Heart right ventricle (tissue), 16 donors: Measurements from ENCODE around the gene HTT-AS. TPM values are rescaled to one million over a fixed set of nuclear protein-coding genes. Genes with fewer than 3 reads are reported as not detected.

Source experiments
- ATAC-seq, 8 donors: fragments of 200-7000 bp; cut with Tn5 transposase; one replicate each; pipeline ENCODE4 v1.9.1; 2020; ENCODE audit warnings: mild to moderate bottlenecking in 8 of 8, moderate library complexity in 8 of 8, moderate number of reproducible peaks in 1 of 8
- DNase-seq, 2 donors: peaks; one replicate each; pipeline ENCODE4 v3.0.0-alpha.2; 2020
- H3K27ac ChIP-seq, 10 donors: fragments of 200-600 bp; sonication (generic) in 2 of 10; one replicate each; pipeline versions ENCODE4 v1.5.0 to v1.8.0; 2020 to 2022; ENCODE audit warnings: mild to moderate bottlenecking in 3 of 10
- H3K27me3 ChIP-seq, 7 donors: fragments of 200-600 bp; one replicate each; pipeline ENCODE4 v1.8.0; 2021 to 2022; ENCODE audit warnings: mild to moderate bottlenecking in 2 of 7
- H3K36me3 ChIP-seq, 9 donors: fragments of 200-600 bp; sonication (generic) in 1 of 9; one replicate each; pipeline versions ENCODE4 v1.5.0 to v1.8.0; 2020 to 2022; ENCODE audit warnings: mild to moderate bottlenecking in 2 of 9
- H3K4me1 ChIP-seq, 9 donors: fragments of 200-600 bp; sonication (generic) in 1 of 9; one replicate each; pipeline versions ENCODE4 v1.5.0 to v1.8.0; 2020 to 2022; ENCODE audit warnings: mild to moderate bottlenecking in 4 of 9
- H3K4me3 ChIP-seq, 10 donors: fragments of 200-600 bp; sonication (generic) in 2 of 10; one replicate each; pipeline versions ENCODE4 v1.5.0 to v1.8.0; 2020 to 2022; ENCODE audit warnings: mild to moderate bottlenecking in 7 of 10, moderate library complexity in 2 of 10
- H3K9me3 ChIP-seq, 11 donors: fragments of 200-600 bp in 10 of 11; sonication (generic) in 2 of 11; one replicate each; pipeline versions ENCODE4 v1.5.0 to v1.8.0; 2013 to 2022; ENCODE audit warnings: mild to moderate bottlenecking in 2 of 11, control low read depth in 1 of 11, moderate library complexity in 1 of 11
- CTCF ChIP-seq, 9 donors: fragments of 200-600 bp; sonication (generic) in 2 of 9; IDR thresholded peaks; one replicate each; pipeline versions ENCODE4 v1.5.0 to v1.8.0; 2021 to 2022; ENCODE audit warnings: antibody characterized with exemption in 9 of 9, mild to moderate bottlenecking in 5 of 9, moderate library complexity in 1 of 9
- WGBS, 2 donors: extraction: QIAGEN DNeasy Blood & Tissue Kit; methylation state at CpG; one replicate each; pipeline ENCODE4 v1.1.7; 2013; ENCODE audit warnings: inconsistent platforms in 1 of 2; 5-methylcytosine and 5-hydroxymethylcytosine counted together
- intact Hi-C, 10 donors: fragments of 100-400 bp; cut with DNase I; formaldehyde crosslinking; loops; one replicate each; pipeline versions ENCODE4 v1.11.1 to v1.14.2; 2022
- polyA plus RNA-seq, 2 donors: library from polyadenylated mRNA; stranded (reverse); fragments of 200-250 nt; gene quantifications; one replicate each; pipeline ENCODE4 v1.2.3, GENCODE V29; 2013
- total RNA-seq, 10 donors: library from RNA; stranded (reverse); fragmentation: NEBNext Ultra II Directional in 3 of 10; extraction: Animal tissue kit (Norgen Biotek cat#: 25700) in 3 of 10; gene quantifications; one replicate each; pipeline versions ENCODE4 v1.2.1 to v1.2.4, GENCODE V29; 2021 to 2023
- donor health status: Arrhythmogenic right ventricular cardiomyopathy.
- donor health status: ischemic (EF 13 %, LVEDD 7.1; RV severe dilation, severe dysfunction).
- donor health status: healthy with polysubstance abuse.
- donor health status: DM: no; HTN: yes; CAD: no.
- donor health status: DM: no; HTN: no; CAD: no.
- donor health status: ischemic (EF 25% LVEDD 6.9; RV normal size, moderate dysfunction).
- donor health status: ischemic (EF 25% LVEDD 5.7; RV mildly dilated, moderate dysfunction).
- donor health status: healthy.
- donor health status: DM: yes; HTN: yes; CAD: no.
- donor health status: Ischemic cardiomyopathy.
- donor health status: ischemic (EF 35%, LVEDD 5.7; RV mildly dilated, moderate dysfunction).
- donor health status: nonischemic (EF 11% LVEDD 7.7; RV severe dilation, severe dysfunction).
- donor health status: DM: yes; HTN: yes; CAD: no.
- donor health status: PGD.
- donor health status: ischemic (EF 29% LVEDD 5.4; RV normal size, mild dysfunction).
- donor health status: nonischemic (EF 23%, LVEDD 6.1; RV moderate dilation, normal function).

HTT-AS gene
- total and polyA plus RNA-seq, 12 donors: not detected

GRCh38 chr4:3037957-3038461 is 36.3 kb downstream of the HTT-AS start:
- no peaks in the 10 kb centered on the region for H3K36me3 ChIP-seq
- H3K4me1 ChIP-seq: peaks cover 0 to 42% (median 34%) of the 10 kb centered on the region in 9 donors
- intact Hi-C loops: loop anchor here in 2 of 10 donors (5.0 to 10.0 kb wide), 3 partner anchors 71 to 283 kb away; partner anchors contain the start of genes GRK4 (in 1 of the 2), NOP14 (in 1 of the 2) and TNIP2 (in 1 of the 2)
- DNase-seq (peak; percentile 65 to 82), ATAC-seq (peak in 7 of 8 donors; percentile 16 to 70 (median 66))
- H3K27me3 ChIP-seq: no peaks in the 10 kb centered on the region
- WGBS, 2 donors: 9 to 13% methylated on average over 6 of the region's 6 CpGs
- peak overlapping the region in 8 of 10 donors; percentile 5 to 75 (median 46) for H3K27ac ChIP-seq
- TF ChIP-seq CTCF (IDR thresholded peaks at IDR 0.05): no peak
- peak overlapping the region in 9 of 10 donors; percentile 5 to 46 (median 30) for H3K4me3 ChIP-seq
- H3K9me3 ChIP-seq: no peaks in the 10 kb centered on the region

GRCh38 chr4:3036131-3036952 is 38.0 kb downstream of the HTT-AS start:
- H3K27ac ChIP-seq: no peak overlapping the region
- ATAC-seq (no peak), DNase-seq (no peak)
- no peak overlapping the region for H3K4me3 ChIP-seq
- 82 to 83% methylated on average over 21 of the region's 21 CpGs for WGBS, 2 donors
- intact Hi-C loops: loop anchor here in 2 of 10 donors (5.0 to 10.0 kb wide), 3 partner anchors 69 to 282 kb away; partner anchors contain the start of genes GRK4 (in 1 of the 2), NOP14 (in 1 of the 2) and TNIP2 (in 1 of the 2)
- TF ChIP-seq CTCF (IDR thresholded peaks at IDR 0.05): no peak
- H3K27me3 ChIP-seq: no peaks in the 10 kb centered on the region
- H3K36me3 ChIP-seq: no peaks in the 10 kb centered on the region
- H3K9me3 ChIP-seq: no peaks in the 10 kb centered on the region
- H3K4me1 ChIP-seq: peaks cover 0 to 26% (median 17%) of the 10 kb centered on the region in 9 donors

- no peak for TF ChIP-seq CTCF (IDR thresholded peaks at IDR 0.05)
- H3K9me3 ChIP-seq: no peaks in the 10 kb centered on the region
- intact Hi-C loops: loop anchor here in 2 of 10 donors (5.0 to 10.0 kb wide), 3 partner anchors 68 to 281 kb away; partner anchors contain the start of genes GRK4 (in 1 of the 2), NOP14 (in 1 of the 2) and TNIP2 (in 1 of the 2)
- no peak for ATAC-seq
- DNase-seq: no peak
- no peak overlapping the region for H3K27ac ChIP-seq
- no peak overlapping the region for H3K4me3 ChIP-seq
- H3K27me3 ChIP-seq: no peaks in the 10 kb centered on the region
- 91% methylated on average over 6 of the region's 6 CpGs for WGBS, 2 donors
- peaks cover 0 to 21% (median 11%) of the 10 kb centered on the region in 9 donors for H3K4me1 ChIP-seq
- H3K36me3 ChIP-seq: no peaks in the 10 kb centered on the region
These were observed 38.7 kb downstream of the HTT-AS start for GRCh38 chr4:3035674-3036073.

- 94% methylated on average over 8 of the region's 8 CpGs for WGBS, 2 donors
- intact Hi-C loops: loop anchor here in 2 of 10 donors (5.0 to 10.0 kb wide), 3 partner anchors 68 to 280 kb away; partner anchors contain the start of genes GRK4 (in 1 of the 2), NOP14 (in 1 of the 2) and TNIP2 (in 1 of the 2)
These were observed 39.1 kb downstream of the HTT-AS start for GRCh38 chr4:3035249-3035648.

More at GRCh38 chr4:3035249-3035648, 39.1 kb downstream of the HTT-AS start:
- Histone ChIP-seq H3K4me1 (peaks cover 0 to 18% (median 11%) of the 10 kb centered on the region in 9 donors), H3K36me3 (no peaks in the 10 kb centered on the region), H3K27ac (no peak overlapping the region), H3K4me3 (no peak overlapping the region), H3K27me3 (no peaks in the 10 kb centered on the region), H3K9me3 (no peaks in the 10 kb centered on the region)
- no peak for ATAC-seq
- TF ChIP-seq CTCF (IDR thresholded peaks at IDR 0.05): no peak
- no peak for DNase-seq
